Astrocyte (in vitro differentiated cells and primary cell): ENCODE results near the gene CFAP74.

Source experiments
- EZH2 ChIP-seq: IDR thresholded peaks from 2 replicates; pipeline ENCODE4 v1.6.1; 2012; ENCODE audit warnings: mild to moderate bottlenecking, low read length, inconsistent platforms; ENCODE audit not compliant: insufficient read depth
- TF ChIP-seq, protein P1 (sequence below): IDR thresholded peaks from 2 replicates; pipeline ENCODE4 v1.5.1; 2011; ENCODE audit warnings: low read depth, mild to moderate bottlenecking, inconsistent platforms, low read length, moderate library complexity; ENCODE audit not compliant: insufficient read depth

DNA sequence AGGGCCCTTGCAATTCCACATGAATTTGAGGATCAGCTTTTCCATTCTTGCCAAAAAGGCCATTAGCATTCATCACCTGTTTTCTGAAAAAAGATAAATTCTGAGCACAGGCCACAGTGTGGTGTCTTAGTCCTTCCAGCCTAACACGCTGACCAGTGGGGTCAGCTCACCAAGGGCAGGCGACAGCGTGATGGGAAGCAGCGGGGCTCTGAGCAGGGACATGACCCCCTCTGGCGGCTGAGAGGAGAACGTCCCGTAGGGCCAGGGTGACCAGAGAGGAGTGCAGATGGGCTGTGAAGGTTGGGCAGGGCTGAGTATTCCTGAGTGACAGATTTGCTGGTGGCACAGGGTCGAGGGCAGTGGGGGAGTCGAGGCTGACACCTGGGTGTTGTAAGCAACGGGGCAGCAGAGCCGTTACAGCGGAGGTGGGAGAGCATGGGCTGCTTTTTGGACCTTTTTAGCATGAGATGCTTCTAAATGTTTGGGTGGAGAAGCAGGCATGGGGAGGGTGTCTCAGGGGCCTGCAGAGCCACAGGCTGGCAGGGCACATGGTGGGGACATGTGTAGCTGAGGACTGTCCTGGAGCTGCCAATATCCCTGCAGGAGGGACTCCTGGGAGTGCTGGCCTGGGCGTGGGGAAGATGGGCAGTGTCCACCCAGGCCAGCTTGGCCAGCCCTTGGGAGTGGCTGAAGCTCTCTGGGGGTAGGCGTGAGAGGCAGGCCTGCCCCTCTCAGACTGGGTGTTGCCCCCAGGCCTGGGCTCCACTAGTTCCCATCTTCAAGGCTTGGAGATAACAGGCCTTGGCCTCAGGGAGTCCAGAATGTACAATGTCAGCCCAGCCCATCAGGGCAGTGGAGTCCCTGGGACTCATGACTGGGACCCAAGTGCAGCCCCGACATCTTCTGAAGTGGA is 97.1 kb downstream of the CFAP74 start:
- TF ChIP-seq, protein P1, sequence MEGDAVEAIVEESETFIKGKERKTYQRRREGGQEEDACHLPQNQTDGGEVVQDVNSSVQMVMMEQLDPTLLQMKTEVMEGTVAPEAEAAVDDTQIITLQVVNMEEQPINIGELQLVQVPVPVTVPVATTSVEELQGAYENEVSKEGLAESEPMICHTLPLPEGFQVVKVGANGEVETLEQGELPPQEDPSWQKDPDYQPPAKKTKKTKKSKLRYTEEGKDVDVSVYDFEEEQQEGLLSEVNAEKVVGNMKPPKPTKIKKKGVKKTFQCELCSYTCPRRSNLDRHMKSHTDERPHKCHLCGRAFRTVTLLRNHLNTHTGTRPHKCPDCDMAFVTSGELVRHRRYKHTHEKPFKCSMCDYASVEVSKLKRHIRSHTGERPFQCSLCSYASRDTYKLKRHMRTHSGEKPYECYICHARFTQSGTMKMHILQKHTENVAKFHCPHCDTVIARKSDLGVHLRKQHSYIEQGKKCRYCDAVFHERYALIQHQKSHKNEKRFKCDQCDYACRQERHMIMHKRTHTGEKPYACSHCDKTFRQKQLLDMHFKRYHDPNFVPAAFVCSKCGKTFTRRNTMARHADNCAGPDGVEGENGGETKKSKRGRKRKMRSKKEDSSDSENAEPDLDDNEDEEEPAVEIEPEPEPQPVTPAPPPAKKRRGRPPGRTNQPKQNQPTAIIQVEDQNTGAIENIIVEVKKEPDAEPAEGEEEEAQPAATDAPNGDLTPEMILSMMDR, result peak; percentile 84
- no peak for TF ChIP-seq EZH2
